HG03565 (cell line): Measurements from ENCODE around the gene JPH3.
"Not testable (repeated sequence)": the region's sequence is repeated elsewhere in the genome, so short reads cannot be mapped to it uniquely, and the experiment has no call there.

Experiments
- ATAC-seq: cut with Tn5 transposase; IDR thresholded peaks from one replicate; pipeline ENCODE4 v1.9.1; 2021; ENCODE audit warnings: mild to moderate bottlenecking, moderate library complexity; ENCODE audit not compliant: unreplicated experiment

The JPH3 gene

DNA sequence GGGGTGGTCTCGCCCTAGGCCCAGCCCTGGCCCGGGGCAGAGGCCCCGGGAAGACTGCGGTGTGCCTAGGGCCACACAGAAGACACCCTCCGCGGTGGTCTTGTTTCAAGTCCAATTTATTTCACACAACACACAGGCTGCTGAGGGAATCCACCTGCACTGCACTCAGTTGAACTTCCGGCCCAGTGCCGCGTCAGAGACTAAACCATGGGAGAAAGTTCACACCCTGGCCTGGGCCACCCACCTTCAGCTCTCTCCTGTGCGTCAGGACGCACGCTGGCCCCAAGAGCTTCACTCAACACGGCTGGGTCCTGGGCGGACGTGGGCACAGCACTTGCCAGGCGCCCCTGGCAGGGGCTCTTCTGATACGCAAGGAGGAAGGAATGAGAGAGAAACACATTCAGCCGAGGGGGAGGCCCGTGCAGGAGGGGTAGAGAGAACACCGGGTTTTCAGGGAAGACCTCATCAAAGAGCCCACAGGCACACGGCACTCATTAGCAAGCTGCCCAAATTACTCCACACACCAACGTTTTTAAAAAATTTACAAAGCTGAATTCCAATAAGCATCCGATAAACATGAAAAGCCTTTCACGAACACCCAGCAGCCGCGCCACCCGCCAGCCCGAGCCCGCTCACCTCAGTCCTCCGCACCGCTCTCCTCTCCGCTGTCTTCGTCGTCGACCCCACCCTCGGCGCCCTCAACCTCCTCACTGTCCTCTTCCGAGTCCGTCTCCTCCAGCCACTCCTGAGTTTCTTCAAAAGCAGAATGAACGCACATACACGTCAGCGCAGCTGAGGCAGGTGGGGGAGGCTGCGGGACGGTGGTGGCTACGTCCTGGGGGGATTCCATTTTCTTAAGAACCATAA is 105.6 kb downstream of the JPH3 start:
- ATAC-seq: no peak

DNA sequence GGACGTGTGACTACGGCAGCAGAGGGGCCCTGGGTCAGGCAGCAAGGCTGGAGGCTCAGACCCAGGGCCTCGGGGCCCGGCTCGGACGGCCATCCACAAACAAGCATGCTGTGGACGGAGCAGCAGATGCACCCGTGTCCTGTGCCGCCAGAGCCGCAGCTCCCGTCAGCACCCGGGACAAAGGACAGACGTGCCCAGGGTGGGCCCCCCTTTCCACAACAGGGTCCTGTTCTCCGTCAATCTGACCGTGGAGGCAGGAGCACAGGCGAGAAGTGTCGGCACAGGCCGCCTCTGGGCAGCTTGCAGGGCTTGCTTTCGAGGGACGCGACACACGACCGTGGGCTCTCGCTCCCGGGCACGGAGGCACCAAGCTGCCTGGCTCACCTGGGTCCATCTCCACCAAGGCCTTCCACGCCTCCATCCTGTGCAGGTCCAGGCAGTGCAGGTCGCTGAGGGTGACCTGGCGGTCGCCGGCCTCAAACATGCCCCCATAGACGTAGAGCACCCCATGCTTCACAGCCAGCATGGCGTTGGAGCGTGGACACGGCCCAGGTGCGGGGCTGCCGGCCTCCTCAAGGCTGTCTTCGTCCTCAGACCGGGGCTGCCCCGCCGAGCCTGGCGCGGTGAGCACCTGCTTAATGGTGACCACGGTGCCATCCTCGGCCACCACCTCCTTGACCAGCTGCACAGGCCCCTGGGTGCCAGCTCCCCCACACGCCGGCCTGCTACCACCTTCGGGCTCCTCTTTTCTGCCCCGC is 106.8 kb downstream of the JPH3 start:
- ATAC-seq: no peak

DNA sequence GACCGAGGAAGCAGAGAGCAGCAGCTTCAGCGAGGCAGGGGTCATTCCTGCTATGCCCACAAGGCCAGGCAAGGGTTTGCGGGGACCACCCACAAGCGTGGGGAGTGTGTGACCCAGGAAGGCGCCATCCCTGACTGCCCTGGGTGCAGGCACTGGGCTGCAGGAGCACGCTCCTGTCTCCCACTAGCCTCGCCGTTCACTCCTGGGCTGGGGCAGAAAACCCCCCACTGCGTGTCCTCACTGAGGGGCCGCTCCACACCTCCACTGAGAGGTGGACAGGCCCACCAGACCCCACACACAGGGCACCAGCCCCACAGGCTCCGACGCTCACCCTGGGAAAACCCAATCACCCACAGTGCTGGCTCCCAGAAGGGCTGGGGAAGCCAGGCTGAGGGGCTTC is 107.4 kb downstream of the JPH3 start:
- ATAC-seq: no peak

DNA sequence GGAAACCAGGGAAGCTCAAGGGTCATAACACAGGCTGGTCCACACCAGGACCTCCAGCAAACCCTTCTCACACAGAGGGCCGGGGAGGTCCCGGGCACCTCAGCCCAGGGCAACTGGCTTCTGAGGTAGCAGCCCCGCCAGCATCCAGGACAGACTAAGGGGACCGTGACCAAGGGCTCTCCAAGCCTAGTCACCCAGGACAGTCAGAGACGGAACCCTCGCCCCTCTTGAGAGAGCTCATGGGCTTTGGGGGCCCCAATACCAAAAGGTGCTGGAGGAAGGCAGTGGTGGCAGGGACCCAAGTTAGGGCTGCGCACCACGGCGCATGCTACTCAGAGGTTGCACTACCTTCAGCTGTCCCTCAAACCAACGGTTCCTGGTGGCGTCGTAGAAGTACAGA is 108.6 kb downstream of the JPH3 start:
- no peak for ATAC-seq

DNA sequence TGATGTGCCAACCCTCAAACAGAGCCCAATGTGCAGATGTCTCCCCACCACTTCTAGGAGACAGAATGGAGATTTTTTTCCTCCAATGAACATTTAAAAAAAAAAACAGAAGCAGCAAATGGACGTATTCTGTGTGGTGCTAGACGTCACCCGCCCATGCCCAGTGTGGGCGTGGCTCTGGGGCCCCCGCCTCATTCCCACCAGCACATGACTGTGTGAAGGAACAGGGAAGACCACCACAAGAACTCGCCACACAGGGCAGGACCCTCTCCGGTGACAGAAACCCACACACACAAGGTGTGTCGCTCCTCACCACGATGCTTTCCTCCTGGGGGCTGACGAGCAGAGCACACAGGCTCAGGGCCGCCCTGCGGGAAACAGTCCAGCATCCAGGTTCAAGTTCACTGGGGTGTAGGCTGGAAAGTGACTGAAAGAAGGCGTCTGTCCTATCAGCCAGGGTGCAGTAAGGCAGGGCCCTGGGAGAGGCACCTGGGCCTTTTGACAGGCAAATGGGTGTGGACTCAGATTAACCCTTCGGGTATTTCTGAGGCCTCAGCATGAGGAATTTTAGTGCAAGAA is 110.0 kb downstream of the JPH3 start:
- no peak for ATAC-seq

DNA sequence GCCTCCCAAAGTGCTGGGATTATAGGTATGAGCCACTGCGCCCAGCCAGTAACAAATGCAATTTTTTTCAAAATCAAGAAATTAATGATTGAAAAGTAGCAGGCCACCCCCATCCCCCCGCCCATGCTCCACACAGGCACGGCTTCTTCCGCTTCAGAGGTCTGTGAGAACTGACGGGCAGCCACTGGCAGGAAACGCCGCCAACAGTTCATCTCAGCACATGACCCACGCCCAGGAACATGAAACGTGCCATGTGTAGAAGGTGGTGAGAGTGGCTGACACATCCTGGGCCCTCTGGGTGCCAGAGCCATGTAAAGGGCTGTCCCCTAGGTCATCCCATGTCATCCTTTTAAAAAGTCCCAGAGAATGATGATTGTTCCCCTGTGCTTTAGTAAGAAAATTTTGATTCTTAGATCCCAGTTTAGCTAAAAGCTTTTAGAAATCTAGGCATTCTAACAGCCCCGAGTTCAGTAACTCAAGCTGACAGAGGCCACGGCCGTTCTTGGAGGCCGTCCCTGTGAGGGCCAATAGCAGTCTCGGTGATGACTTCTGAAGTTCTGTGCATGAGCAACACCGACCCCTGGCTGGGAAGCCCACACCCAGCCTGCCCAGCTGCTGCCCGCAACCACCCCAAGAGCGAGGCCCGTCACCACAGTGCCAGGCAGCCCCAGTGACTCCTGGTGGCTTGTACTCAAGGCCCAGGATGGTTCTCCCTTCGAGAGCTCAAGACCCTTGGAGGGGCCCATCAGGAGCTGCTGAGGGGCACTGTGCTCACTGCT is 111.3 kb downstream of the JPH3 start:
- no peak for ATAC-seq

DNA sequence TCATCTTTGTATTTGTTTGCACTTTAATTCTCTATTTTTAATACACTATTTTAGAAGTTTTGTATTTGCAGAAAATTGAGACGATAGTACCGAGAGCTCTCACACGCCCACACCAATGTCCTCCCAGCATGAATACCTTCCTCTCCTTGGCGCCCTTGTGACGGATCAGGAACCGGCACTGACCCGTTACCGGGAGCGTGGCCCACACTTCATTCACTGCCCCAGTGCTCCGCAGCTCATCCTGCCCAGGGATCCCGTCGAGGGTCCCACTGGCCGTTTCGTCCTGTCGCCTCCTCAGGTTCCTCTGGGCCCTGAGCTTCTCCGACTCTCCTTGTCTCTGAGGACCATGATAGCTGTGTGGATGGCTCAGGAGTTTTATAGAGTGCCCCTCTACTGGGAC is 112.9 kb downstream of the JPH3 start:
- no peak for ATAC-seq

DNA sequence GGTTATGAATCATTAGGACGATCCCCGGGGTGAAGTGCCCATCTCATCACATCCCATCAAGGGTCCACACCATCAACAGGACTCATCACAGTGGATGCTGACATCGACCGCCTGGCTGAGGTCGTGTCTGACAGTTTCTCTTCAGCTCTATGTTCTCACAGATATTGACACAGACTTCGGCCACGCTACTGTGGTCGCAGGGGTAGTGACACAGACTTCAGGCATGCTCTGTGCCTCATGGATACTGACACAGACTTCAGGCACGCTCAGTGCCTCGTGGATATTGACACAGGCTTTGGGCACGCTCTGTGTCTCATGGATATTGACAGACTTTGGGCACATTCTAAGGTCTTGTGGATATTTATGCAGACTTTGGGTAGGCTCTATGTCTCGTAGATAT is 113.3 kb downstream of the JPH3 start:
- no peak for ATAC-seq

DNA sequence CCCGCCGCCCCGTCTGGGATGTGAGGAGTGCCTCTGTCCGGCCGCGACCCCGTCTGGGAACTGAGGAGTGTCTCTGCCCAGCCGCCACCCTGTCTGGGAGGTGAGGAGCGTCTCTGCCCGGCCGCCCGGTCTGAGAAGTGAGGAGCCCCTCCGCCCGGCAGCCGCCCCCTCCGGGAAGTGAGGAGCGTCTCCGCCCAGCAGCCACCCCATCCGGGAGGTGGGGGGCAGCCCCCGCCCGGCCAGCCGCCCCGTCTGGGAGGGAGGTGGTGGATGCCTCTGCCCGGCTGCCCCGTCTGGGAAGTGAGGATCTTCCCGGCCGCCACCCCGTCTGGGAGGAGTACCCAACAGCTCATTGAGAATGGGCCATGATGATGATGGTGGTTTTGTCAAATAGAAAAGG is 116.5 kb downstream of the JPH3 start:
- not testable (repeated sequence) for ATAC-seq

DNA sequence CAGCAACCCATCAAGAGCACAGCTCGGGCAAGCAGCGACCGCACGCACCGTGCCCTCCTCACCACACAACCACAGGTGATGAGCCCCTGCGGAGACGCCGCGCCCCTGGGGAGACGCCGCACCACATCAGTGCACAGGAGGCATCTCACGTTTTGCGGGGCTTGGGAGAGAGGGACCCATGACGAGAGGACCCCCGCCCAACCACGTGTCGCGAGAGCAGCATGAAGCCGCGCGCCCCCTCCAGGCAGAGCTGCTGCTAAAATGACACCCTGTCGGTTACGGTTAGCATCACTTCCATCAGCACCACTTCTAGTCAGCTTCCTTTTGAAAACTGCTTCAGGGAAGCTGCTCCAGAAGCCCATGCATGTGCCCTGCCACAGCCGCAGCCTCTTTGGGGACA is 118.1 kb downstream of the JPH3 start:
- no peak for ATAC-seq

DNA sequence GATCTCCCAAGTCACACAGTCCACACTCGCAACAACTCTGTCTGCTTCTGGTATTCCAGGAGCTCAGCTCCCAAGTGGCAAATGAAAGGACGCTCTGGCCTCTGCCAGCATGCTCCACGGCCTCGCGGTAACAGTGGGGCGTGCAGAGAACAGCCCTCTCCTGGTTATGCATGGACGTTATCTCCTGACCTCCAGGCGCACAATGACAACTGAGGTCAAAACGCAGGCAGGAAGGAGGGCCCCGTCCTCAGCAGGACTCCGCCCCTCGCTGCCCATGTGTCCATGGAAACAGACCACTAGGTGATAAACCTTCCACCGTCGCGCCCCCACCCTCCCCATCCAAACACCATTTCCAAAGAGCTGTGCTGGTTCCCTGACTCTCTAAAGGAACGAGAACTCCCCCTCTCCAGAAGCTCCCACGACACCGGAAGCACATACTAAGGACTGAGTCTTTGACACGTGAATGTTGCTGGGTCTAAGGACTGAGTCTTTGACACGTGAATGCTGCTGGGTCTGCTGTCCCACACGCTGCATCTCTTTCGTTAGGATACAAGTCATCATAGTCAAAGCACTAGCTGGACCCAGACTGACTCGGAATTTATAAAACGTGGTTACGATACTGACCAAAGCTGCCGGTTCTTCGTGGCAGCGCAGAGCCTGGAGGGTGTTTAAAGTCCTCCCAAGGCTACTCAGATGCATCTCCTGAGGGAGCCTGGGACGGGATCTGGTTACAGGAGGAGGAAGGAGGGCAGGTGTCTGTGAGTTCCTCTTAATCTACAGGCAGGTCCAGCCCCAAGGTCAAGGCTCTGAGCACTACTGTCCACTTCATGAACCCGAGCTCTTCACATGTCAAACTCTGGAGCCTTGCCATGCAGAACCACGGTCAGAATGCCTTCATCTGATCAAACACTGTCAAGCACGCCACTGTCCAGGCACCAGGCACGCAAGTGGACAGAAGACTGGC is 119.6 kb downstream of the JPH3 start:
- no peak for ATAC-seq

DNA sequence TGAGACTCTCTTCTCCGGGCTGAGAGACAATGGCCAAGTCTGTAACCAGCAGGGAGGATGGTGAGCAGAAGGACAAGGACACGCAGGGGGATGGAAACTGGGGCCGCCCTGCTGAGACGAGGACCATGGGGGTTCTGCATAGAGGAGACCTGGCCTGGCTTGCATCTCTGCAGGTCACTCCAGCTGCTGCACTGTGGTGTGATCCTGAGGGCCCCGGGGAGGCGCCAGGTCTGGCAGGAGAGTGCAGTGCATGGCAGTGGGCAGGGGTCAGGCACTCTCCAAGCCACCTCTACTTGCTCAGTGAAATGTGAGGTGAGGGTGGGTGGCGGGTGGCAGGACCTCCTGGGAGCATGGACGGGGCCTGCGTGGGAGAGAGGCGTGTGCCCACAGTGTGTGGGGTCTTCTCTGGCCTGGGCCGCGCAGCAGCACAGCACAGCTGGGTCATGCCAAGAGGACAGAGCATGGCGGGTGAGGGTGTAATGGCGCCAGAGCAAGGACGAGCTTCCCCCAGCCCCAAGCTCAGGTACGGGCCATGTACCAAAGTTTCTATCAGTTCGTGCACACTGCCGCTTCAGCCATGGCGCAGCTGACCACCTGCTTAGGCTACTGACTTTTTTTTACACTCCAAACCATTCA is 120.4 kb downstream of the JPH3 start:
- no peak for ATAC-seq

DNA sequence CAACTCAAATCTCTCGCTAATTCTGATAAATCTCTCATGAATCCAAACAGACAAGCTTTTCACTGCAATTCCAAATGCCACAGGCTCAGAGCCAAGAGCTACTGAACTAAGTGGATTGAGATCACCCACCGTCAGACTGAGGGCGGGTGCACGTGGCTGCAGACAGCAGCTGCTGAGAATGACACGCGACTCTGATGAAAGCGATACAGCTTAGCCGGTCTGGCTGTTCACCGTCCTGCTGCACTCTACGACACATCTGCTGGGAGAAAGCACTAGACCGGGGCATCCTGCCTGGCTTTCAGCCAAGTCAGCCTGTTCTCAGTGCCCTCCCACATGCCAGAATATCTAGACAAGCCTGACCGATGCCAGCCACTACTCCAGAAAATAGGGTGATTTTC is 120.9 kb downstream of the JPH3 start:
- ATAC-seq: peak; percentile 53

DNA sequence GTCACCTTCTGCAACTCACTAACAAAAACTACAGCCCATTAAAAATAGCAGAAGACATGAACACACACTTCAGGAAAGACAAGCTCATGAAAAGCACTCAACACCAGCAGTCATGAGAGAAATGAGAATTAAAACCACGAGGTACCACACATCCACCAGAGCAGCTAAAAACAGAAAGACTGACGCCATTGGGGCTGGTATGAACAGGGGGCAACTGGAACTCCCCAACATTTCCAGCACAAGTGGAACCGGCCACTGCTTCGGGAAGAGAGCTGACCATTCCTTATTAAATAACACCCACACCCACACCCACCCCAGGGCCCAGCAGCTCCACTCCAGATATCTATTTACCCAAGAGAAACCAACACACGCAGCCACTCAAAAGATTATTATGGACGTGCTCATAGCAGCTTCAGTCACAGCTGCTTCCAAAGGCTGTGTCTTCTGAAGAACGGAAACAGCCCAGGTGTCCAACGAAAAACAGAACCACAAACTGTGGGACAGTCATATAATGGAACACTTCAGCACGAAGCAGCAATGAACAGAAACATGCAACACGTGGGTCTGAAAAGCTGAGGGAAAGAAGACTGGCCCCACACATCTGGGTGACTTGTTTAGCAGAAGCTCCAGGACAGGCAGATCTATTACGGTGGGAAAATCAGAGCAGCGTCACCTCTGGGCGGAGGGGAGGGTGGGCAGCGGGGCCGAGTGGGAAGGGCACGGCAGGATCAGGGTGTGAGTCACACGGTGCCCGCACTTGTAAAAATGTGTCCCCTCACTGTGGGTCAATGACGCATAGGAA is 122.4 kb downstream of the JPH3 start:
- ATAC-seq: no peak

DNA sequence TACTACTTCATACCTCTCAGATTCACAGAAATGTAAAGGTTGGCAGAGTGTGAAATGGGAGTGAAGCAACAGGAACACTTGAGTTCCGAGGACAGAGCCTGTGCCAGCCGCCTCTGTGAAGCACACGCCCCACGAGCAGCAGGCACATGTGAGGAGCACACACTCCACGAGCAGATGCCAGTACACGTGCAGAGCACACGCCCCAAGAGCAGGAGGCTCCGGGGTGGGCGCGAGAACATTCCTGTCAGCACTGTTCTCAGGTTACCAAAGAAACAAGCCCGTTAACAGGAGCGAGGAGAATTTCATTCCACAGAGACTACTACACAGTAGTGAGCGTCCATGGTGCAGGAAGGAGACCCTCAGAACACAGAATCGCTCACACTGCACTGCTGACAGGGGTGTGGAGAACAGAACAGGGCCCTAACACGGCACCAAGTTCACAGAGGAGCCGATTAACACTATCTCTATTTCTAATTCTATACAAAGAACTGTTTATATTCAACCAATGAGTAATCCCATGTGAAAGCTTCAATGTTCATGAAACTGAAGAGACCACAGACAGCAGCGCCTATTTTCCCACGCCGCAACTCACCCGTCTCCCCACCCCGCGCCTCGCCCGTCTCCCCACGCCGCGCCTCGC is 123.4 kb downstream of the JPH3 start:
- ATAC-seq: no peak

DNA sequence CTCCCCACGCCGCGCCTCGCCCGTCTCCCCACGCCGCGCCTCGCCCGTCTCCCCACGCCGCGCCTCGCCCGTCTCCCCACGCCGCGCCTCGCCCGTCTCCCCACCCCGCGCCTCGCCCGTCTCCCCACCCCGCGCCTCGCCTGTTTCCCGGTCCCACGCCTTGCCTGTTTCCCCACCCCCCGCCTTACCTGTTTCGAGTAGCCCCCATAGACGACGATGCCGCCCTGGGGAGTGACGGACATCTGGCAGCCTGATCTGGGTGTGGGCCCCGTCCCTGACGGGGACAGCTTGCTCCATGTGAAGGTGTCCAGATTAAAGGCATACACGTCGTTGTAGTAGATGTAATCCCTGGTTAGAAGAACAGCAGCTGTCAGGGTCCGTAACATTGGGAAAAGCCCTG is 124.3 kb downstream of the JPH3 start:
- ATAC-seq: not testable (repeated sequence)

DNA sequence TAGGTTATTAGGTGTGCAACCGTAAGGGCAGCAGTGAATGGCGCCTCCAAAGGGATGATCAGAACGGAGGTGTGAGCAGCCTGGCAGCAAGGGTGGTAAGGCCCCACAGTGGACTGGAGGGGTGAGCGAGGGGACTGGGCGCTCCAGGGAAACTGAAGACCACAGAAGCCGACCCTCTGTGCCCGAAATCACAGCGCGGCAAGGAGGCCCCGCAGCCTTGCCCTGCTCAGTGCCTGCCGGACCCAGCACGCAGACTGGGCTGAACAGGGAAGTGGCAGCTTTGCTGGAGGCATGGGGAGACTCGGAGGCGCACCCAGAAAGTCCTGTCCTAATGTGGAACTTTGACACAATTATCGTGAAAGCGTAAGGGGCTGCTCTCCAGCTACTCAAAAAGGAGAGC is 125.0 kb downstream of the JPH3 start:
- ATAC-seq: no peak

DNA sequence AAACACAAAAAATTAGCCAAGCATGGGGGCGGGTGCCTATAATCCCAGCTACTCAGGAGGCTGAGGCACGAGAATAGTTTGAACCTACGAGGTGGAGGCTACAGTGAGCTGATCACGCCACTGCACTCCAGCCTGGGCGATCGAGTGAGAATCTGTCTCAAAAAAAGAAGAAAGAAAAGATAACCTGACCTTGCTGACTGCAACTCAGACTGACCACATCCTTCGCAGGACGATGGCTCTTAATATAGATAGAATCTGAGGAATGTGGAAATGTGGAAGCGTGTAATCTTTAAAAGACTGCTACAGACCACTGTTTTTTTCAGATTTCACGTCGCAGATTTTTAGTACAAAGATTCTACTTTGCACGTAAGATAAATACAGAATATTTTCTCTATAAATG is 125.7 kb downstream of the JPH3 start:
- ATAC-seq: no peak
